ENCODE results near the gene DMBX1.

GRCh38 chr1:46447499-46448108, 42.0 kb upstream of the DMBX1 start:
- TF ChIP-seq USF2 (IDR thresholded peaks at IDR 0.05; ENCODE audit: low read depth, low read length) (no peak), NFE2L2 (IDR thresholded peaks at IDR 0.05; ENCODE audit: low read depth, low read length) (no peak), CTCF (conservative IDR thresholded peaks at IDR 0.05; ENCODE audit: low read depth, low read length) (no peak), RAD21 (IDR thresholded peaks at IDR 0.05; ENCODE audit: low read length) (no peak), MXI1 (IDR thresholded peaks at IDR 0.05; ENCODE audit: borderline replicate concordance, low read depth, low read length) (no peak), ELK1 (IDR thresholded peaks at IDR 0.05; ENCODE audit: borderline replicate concordance, low read depth, low read length) (no peak), SMC3 (IDR thresholded peaks at IDR 0.05; ENCODE audit: low read depth, low read length) (no peak), POLR2A (IDR thresholded peaks at IDR 0.05; ENCODE audit: low read depth, low read length) (no peak), CEBPB (IDR thresholded peaks at IDR 0.05; ENCODE audit: low read depth, low read length) (no peak), BHLHE40 (IDR thresholded peaks at IDR 0.05; ENCODE audit: low read depth, low read length) (no peak), FOS (IDR thresholded peaks at IDR 0.05; ENCODE audit: low read depth, low read length) (no peak), RCOR1 (IDR thresholded peaks at IDR 0.05; ENCODE audit: insufficient replicate concordance, low read length) (no peak), MAFK (IDR thresholded peaks at IDR 0.05; ENCODE audit: low read depth, low read length) (no peak), CHD1 (IDR thresholded peaks at IDR 0.05; ENCODE audit: low read depth, low read length) (no peak)
